Fibroblast of skin of left quadriceps (primary cell): ENCODE measurements around the gene FSTL1.

Source experiments
- DNase-seq, 2 experiments: peaks; one replicate each; pipeline ENCODE4 v3.0.0-alpha.2; 2013; ENCODE audit warnings: low read depth in 2 of 2

The FSTL1 gene

DNA sequence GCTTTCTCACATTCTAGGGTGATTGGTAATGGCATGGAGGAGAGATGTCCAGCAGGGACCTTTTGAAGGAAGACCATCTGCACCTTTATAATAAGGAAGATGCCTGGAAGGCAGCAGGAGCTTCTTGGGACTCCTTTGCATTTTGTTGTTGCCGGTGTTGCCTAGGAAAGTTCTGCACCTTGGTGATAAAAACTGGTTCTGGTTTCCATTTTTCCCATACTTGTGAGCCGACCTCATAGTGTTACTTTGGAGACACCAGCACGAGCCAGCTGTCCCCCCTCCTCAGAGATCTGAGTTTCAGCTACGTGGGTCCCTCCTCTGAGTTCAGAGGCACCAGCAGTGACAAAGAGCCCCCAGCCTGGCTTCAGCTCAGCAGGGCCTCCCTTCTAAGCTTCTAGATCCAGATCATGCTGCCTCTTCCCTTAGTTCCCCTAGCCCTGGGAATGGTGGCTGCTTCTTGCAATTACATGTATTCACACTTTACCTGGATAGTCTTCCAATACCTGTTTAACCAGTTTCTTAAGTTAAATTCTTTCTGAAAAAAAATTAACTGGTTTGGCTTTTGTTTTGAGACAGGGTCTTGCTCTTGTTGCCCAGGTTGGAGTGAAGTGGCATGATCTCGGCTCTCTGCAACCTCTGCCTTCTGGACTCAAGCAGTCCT lies 18.0 kb upstream of the FSTL1 start:
- DNase-seq = no peak

DNA sequence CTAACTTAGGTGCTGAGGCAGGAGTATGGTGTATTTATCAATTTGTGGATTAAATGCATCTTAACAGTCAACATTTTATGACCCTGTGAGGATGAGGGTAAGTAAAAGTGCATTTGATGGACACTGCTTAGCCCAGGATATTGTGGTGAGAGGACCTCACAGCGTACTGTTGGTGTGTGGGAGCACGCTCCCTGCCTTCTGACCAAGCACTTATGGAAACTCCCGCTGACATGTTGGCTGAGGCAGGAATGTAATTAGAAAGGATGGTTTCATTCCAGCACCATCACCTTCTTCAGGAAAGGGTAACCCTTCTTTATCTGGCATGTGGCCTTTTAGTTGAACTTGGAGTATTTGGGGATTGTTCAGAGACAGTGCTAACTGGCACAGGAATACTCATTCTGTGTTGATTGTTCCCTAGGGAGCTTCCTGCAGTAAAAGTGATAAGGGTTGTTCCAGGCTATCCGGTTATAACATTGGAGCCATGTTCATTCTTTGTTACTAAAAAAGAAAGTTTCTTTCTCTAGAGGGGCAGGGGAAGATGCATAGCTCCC lies 11.7 kb upstream of the FSTL1 start:
- DNase-seq = no peak

DNA sequence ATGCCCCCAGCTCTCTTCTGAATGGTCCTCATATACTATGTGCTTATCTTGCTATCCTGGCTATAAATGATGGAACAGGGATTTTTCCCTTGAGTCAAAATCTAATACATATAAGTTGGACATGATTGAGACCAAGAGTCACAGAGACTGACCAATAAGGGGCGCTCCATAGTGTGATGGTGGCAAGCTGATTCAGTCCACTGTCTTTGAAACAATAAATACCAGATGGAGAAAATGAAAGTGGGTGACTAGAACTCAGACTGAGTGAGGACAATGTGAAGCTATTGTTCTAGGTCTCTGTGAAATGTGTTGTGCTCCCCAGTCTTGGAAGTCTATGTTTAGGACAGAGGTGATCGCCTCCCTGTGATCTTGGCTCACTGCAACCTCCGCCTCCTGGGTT lies 10.6 kb upstream of the FSTL1 start:
- DNase-seq = no peak

DNA sequence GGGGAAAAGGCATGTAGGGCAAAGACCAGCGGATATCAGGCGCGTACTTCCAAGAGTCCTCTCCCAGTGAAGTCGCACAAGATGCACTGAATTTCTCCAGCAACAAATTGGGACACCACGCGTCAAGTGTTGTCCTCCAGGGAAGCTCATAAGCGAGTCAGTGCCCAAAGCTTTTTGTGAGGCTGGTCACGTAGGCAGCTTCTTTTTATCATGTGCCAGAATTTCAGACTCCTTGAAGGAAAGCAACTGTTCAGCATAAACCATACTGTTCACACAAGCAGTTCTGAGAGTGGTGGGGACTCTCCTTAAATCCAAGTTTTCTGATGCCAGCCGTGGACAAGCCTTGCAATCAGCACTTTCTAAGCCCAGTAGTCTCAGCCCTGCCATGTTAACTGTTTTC lies 10.1 kb upstream of the FSTL1 start:
- DNase-seq = no peak

DNA sequence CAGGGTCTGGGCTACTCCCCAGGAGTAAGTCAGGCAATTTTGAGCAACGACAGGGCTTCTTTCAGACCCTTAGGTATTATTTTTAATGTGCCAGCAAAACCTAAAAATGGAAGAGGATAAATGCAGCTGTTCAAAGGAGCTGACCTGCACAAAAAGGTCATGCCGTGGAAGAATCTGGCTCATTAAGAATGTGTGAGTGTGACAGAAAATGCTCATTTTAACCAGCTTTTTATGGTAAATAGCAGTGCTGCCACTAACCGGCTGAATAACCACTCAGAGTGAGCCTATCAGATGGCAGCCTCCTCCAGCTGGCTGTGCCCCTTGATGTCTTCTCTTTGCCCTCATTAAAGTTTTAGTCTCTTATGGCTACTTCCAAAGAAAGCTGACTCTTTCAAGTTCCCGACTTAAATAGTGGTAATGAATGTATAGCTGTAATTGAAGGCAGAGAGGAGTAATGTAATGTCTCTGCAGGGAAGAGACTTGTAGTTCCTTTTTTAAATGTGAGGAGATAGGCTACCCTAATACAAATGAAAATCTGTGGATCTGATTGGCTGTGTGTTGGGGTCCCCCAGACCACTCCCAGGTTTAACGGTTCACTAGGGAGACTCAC lies 9.5 kb upstream of the FSTL1 start:
- no peak for DNase-seq

DNA sequence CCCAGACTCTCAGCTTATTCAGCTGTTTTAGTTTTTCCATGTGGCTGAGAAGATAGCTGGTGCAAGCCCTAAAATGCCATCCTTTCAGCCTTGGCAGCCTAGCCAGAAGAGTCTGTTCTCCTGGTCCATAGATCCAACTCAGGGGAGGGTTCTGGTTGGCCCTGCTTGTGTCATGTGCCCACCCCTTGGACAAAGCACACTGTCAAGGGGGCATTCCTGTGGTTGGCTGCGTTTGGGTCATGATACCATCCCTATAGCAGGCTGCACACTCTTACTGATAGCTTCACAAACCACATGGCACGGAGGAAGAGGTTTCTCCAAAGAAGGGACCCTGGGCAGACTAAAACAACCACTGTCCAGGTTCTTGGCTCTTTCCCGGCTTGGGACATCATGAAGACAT lies 8.4 kb upstream of the FSTL1 start:
- DNase-seq = no peak

DNA sequence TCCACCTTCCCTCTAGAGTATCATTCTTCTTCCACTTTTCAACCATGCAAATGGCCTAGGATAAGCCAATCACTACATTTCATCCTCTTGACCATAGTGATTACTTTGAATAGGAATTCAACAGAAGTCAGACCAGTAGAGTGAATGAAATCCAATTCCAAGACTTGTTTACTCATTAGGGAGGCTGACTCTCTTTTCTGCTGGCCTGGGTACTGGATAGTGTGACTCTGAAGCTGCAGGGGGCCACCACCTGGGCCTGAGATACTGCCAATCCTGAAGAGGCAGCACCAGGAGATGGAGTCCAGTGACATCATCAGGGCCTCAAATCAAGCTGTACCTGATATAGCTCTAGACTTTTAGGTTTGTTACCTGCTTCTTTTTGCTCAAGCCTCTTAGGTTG lies 7.0 kb upstream of the FSTL1 start:
- DNase-seq = no peak

DNA sequence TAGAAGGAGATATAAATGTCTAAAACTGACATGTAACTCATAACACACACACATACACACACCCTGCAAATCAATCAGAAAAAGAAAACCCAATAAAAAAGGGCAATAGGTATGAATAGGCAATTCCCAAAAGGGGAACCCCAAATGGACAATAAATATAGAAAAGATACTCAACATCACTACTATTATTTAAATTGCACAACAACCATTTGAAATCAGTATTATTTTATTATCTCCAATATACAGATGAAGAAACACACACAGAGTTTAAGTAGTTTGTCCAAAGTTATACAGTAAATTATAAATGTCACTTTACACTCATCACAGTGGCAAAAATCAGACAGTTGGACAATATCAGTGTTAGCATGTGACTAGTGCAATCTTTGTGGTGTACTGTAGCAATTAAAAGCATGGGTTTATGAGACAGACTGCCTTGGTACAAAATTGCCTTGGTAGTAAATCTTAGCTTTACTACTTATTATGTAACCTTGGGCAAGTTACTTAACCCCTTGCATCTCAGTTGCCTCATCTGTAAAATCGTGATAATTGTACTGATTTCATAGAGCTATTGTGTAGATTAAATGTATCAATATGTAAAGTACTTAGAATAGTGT lies 3.4 kb upstream of the FSTL1 start:
- no peak for DNase-seq

DNA sequence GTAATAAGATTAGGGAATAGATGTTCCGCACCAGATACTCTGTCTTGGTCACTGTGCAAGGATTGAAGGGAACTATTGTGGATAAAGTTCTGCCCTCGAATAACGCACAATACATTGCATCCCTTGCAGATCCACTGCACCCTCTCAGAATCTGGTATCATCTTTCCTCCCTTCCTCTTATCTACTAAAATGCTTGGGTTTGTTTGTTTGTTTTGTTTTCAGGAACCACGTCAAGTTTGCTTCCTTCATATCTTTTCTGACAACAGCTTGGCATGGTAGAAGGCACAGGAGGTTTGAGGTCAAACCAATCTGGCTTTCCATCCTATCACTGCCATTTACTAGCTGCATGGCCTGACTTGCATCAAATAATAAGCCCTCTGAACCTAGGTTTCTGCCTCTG lies 2.0 kb upstream of the FSTL1 start:
- no peak for DNase-seq

DNA sequence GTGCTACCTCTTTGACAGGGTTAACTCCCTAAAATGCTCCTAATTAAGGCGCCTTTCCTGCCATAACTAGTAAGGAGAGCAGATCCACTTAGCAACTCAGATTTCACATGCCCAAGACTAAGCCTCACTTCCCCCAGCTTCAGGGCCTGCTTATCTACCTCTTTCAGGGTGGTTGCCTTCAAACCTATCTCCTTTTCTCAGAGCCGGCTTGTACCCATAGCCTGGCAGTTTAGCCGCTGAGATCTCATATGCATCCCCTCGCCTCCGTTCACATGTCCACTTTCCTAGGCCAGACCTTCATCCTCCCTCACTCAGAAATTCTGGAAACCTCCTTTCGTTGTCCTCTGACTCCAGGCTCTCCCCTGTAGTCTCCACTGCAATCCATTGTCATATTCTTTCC lies 1.0 kb upstream of the FSTL1 start:
- DNase-seq = no peak

DNA sequence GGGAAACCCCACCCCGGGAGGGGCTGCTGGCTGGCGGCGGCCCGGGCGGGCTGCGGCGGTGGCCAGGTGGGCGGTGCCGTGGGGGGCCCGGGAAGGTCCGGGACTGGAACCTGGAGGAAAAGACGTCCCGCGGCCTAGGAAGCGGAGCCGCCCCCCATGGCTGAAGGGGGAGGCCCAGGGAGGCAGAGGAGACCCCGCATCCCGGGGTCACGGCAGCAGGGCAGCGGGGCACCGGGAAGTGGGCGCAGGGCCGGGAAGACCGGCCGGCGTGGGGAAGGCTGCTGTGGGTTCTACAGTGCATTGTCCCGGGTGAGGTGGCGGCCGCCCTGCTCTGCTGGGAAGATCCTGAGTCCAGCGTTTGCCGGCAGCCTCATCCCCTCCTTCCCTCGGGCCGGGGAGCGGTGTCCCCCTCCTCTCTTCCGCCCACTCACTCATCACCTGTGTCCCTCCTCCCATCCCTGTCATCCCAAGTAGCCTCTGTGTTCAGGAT lies 525 bp upstream of the FSTL1 start:
- DNase-seq = no peak

DNA sequence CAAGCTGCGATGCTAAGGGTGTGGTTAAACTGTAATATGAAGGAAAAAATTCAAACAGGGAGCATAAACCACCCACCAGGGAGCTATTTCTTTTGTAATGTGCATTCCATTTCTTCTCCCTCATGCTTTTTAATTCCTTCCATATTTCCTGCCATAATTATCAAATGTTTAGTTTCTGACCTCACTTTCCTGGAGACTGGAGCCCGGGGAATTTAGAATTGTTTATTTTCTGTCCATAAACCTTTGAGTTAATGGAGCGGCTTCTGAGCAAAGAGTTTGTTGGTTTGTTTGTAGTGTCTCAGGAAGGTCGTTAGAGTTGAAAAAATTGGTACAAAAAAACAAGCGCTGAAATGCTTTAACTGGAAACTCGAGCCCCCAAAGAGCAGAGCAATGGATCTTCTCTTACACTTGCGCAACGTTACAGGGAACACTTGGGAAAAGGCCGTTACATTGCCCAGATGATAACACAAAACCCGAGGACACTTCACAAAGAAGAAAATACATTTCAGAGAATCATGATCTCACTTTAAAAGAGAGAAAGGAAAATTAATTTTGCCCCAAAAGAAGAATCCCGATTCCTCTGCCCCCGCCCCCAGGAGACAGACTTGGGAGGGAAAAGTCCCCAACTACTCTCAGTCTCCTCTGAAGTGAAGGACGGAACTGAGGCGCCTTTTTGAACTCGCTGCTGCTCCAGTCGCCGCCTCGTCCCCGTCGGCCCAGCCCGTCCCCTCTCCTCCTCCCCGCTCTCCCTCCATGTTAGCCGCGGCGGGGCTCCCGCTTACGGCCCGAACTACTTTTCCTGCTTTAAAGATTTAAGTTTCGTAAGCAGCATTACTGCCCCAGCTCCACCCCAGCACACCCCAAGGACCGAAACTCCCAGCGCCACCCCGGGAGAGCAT lies 842 bp downstream of the FSTL1 start:
- DNase-seq = peak; percentile 85 to 86

DNA sequence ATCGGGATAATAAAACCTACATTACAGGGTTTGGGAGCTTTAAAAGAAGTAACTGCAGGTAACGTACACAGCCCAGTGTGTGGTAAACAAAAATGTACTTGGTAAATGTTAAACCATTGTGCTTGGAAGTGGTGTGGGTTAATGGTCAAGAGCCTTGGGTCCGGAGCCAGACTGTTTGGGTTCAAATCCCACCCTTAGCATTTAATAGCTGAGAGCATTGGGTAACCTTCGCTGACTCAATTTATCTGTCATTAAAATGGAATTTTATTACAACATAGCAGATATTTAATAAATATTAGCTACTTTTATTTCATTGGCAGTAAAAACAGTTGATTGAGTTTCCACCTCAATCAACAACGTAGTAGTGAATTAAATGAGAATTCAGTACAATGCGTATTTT lies 1.5 kb downstream of the FSTL1 start:
- DNase-seq = no peak

DNA sequence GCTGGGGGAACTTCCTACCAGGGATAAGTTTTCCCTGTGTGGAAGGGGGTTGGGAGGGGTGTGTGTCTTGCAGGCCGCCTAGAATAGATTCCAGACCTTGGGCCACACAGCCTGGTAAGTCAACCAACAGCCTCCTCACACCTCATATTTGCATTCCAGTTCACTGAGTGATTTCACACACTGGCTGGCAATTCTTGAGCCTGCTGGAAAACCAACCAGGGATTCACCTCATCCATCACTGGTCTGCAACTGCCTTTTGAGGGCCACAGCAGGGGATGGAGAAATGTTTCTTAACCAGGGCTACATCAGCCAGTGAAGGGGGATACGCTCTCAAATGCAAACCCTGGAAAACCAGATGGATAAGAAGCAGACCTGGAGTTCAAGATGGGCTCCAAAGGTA lies 2.0 kb downstream of the FSTL1 start:
- peak; percentile 87 to 89 for DNase-seq

DNA sequence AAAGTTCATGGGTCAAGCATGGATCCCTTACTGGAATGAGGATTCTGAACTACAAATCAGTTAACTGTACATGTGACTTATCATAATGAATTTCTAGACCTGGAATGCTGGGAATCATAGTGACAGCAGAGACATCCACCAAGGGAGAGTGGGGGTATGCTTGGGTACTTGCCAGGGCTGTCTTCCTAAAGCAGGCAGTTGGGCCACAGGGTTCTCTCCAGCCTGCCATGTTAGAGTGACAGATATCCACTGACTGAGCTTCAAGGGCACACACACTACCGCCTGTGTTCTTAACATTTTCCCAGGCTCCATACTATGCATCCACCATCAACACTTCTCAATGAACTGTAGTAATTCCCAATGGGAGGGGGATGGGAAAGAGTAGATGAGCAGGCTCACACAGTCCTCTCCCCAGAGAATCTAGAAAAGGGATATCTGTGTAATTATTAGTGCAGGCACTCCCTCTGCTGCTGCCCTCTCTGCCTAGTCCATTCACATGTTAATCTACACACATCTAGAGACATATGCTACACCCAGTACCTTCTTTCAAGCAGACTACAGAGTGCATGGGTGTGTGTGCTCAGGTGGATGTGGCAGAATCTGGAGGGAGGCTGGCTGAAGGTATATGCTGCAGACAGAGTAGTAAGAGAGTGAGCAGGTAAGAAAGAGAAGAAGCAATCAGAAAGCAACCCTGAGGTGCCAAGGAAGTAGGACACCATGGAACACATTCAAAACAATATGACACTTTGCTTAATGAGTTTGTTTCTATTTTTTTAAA lies 3.7 kb downstream of the FSTL1 start:
- DNase-seq = no peak

DNA sequence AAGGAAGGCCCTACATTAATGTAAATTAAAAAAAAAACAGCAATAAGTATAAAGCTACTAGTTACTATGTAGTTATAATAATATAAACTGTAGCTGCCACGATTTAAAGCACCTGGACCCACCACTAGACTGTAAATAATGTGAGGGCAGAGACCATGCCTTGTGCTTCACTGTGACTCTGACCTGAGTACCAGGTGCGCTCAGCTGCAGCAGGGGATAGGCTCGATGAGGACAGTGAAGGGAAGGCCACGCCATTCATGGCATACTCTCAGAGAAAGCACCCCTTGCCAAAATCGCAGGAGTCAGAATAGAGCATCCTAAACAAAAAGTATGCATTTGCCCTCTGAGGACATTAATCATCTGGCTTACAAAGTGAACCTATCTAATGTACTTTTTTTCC lies 5.1 kb downstream of the FSTL1 start:
- DNase-seq = no peak

DNA sequence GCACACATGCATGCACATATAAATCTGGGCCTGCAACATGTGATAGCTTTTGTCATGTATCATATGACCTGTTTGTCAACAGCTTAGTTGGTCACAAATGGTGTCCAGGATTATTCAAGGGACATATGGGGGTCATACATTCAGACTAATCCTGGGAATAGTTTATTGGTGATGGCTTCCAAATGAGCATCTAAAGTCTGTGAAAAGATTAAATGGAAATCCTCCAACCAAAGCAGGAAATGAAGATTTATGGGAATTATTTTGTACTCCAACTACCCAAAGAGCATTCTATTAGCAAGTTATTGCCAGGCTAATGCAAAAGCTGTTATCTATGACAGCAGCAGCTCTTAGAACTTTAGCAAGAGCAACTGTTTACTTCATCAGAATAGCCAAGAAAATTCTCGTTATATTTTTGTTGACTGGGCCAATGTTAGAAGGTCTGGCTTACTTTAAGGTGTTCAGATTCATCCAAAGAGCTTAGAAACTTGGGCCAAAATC lies 7.1 kb downstream of the FSTL1 start:
- no peak for DNase-seq

DNA sequence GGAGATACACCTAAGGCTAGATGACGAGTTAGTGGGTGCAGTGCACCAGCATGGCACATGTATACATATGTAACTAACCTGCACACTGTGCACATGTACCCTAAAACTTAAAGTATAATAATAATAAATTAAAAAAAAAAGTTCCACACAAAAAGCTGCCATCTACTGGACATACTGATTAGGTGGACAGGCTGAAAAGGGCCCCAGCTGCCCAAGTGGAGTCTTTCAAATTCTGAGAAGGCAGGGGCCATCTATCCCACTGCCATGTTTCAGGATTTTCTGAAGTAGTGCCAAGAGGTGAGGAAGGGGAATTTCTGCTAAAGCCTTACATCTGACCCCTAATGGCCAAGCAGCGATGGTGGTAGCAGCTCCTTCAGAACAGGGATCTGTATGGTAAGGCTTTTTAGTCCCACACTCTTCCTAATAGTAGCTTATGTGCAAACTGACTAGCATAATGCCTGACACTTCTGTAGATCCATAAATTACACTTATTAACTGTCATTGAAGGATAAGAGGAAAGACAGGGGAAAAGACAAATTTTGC lies 7.7 kb downstream of the FSTL1 start:
- DNase-seq = no peak

DNA sequence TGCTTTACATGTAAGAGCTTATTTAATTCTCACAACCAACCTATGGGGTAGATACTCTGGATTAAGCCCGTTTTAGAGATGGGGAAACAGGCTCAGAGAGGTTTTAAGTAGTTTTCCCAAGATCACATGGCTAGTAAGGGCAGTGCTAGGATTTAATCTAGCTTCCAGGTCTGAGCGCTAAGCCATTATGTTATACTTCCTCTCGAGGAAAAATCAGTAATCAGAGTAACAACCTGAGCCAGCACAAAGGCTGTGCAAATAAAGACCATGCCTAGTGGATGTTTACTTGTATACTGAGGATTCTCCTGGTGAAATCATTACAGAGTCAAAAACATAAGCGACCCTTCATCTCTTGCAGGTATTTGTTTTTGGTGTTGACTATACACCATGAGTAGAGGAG lies 9.0 kb downstream of the FSTL1 start:
- DNase-seq = no peak

DNA sequence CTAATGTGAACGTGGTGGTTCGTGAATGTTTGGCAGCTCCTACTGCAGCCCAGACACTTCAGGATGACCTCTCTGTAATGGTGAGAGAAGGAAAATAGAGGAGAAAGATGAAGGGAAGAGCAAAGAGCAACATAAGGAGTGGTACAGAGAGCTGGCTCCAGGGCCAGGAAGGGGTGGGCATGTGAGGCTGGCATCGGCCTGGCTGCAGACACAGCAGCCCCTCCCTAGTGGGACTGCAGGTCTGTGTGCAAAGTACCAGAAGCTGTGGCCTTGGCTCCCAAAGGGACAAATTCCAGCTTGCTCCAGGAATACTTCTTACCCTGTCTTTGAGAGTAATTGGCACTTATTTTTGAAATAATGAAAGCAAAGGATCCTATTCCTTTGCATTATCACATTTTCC lies 10.0 kb downstream of the FSTL1 start:
- DNase-seq = no peak
